ENCODE measurements around the gene RAD51B. TPM values are rescaled to one million over a fixed set of nuclear protein-coding genes. Genes with fewer than 3 reads are reported as not detected.
A peak's percentile ranks its signal among the peaks of the same experiment; 100 is the strongest.

The RAD51B gene
- total RNA-seq, 1 experiment from 2014 or later, result 20.0 TPM

DNA sequence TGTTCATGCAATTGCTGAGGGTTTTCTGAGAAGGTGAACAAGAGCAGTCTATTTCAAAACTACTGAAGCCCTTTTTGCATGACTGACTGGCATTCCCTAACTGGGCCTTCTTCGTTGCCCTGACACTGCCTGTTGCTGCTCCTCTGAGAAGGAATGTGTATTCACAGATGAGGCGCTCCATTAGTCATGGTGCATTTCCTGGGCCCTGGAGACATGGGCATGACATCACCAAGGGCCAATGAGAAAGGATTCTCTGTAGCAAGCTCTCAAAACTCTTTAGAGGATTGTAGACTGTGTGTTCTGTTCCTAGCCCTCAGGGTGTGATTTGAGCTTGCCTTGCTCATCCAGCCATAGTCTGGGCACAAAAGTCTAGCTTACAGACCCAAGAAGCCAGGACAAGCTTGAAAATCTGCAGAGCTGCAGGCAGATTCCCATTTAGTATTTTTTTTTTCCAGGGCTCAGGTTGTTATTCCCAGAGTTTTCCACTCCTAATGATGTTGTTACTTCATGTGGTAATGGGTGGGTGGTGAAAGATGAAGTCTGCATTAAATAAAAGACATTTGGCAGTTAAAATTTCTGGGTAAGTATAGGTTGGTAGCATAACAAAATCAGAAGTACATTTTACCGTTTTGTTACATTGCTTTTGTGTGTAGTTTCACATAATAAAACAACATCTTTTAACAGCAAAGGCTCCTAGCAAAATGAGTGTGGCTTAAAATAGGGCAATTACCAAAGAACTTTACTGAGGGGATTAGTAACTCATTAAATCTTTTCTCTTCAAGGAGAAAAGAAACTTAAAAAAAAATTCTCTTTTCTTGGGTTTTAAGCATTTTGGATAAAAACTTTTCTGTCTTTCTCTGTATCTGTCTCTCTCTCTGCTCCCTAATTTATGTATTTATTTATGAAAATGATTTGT is 318.4 kb downstream of the RAD51B start (continued):
- TF ChIP-seq, protein P1, sequence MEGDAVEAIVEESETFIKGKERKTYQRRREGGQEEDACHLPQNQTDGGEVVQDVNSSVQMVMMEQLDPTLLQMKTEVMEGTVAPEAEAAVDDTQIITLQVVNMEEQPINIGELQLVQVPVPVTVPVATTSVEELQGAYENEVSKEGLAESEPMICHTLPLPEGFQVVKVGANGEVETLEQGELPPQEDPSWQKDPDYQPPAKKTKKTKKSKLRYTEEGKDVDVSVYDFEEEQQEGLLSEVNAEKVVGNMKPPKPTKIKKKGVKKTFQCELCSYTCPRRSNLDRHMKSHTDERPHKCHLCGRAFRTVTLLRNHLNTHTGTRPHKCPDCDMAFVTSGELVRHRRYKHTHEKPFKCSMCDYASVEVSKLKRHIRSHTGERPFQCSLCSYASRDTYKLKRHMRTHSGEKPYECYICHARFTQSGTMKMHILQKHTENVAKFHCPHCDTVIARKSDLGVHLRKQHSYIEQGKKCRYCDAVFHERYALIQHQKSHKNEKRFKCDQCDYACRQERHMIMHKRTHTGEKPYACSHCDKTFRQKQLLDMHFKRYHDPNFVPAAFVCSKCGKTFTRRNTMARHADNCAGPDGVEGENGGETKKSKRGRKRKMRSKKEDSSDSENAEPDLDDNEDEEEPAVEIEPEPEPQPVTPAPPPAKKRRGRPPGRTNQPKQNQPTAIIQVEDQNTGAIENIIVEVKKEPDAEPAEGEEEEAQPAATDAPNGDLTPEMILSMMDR (IDR thresholded peaks at IDR 0.05 in 2 of 3, conservative IDR thresholded peaks at IDR 0.05 in 1 of 3; ENCODE audit: borderline replicate concordance in 1 of 3, insufficient read depth in 1 of 3, low read depth in 2 of 3, low read length in 2 of 3), result no peak
- no peak for TF ChIP-seq EGR1 (IDR thresholded peaks at IDR 0.05; ENCODE audit: low read depth)
- peak; percentile 87 for TF ChIP-seq CBX3 (IDR thresholded peaks at IDR 0.05; ENCODE audit: low read depth)

DNA sequence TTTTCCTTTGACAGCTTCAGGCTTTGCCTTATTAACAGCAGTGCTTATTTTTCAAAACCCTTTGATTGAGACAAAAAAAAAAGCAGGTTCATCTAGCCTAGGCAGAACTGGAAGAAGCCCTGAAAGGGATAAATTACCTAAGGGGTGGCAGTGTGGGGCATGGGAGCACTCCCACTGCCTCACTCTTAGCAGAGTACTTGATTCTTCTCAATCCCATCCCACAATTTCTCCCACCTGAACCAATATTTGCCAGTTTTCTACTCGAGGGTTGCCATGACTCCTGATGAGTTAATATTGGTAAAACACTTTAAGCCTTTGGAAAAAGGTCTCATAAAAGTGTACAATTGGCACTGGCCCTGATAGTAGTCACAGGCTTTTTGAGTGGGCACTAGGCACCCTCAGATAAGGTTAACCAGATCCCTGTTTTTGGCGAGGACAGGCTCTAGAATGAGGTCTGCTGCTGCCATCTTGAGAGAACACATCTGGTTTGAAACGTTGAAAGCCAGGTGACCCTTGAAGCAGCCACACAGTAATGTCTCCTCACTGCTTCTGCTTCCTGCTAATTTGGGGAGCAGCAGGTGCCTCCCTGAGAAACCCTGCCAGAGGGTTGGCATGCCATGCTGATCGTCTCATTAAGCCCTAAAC is 320.0 kb downstream of the RAD51B start:
- DNase-seq (ENCODE audit: low read depth, low spot score), result no peak
- ChIA-PET RAD21 (ENCODE audit: low non-redundant PET in 1 of 2, low total read pairs in 2 of 2, uncharacterized antibody in 2 of 2, unreplicated experiment in 2 of 2) (interaction anchor here in 1 of 2 experiments (1.4 kb wide), 1 partner anchor 50 kb away, joined by 4 read pairs; no protein-coding TSS in a partner anchor), POLR2A (no interaction called here), CTCF (no interaction called here)
- BruUV-seq (replicated peaks), result TSS peak; percentile 87
- H3K27ac ChIP-seq (ENCODE audit: low read depth, low read length), result peak overlapping the region; percentile 99
- H3K36me3 ChIP-seq (ENCODE audit: control insufficient read depth in 1 of 2, insufficient read depth in 2 of 2, low read length in 2 of 2), result no peaks in the 10 kb centered on the region
- no peak overlapping the region for H2AFZ ChIP-seq (ENCODE audit: low read depth, low read length, poor library complexity, severe bottlenecking)
- H3K27me3 ChIP-seq (ENCODE audit: insufficient read depth, low read length), result no peaks in the 10 kb centered on the region
- H3K9ac ChIP-seq (ENCODE audit: low read length), result peak overlapping the region; percentile 48
- no peak for TF ChIP-seq ZNF274 (IDR thresholded peaks at IDR 0.05; ENCODE audit: low read depth, low read length)
- TF ChIP-seq EZH2phosphoT487 (IDR thresholded peaks at IDR 0.05; ENCODE audit: borderline replicate concordance), result no peak
- TF ChIP-seq EGR1 (IDR thresholded peaks at IDR 0.05; ENCODE audit: low read depth), result no peak
- no peak for TF ChIP-seq SIN3A (IDR thresholded peaks at IDR 0.05; ENCODE audit: low read depth)
- TF ChIP-seq FOSL1 (IDR thresholded peaks at IDR 0.05; ENCODE audit: low read depth), result no peak
- TF ChIP-seq ELF1 (IDR thresholded peaks at IDR 0.05; ENCODE audit: borderline replicate concordance, low read depth), result no peak
- no peak; the same call in 1 of the 2 replicates for TF ChIP-seq RAD21 (IDR thresholded peaks at IDR 0.05; ENCODE audit: low read depth)
- TF ChIP-seq JUND (IDR thresholded peaks at IDR 0.05), result no peak
- TF ChIP-seq, protein P1 (IDR thresholded peaks at IDR 0.05 in 2 of 3, conservative IDR thresholded peaks at IDR 0.05 in 1 of 3; ENCODE audit: borderline replicate concordance in 1 of 3, insufficient read depth in 1 of 3, low read depth in 2 of 3, low read length in 2 of 3), result no peak
- TF ChIP-seq SP1 (IDR thresholded peaks at IDR 0.05; ENCODE audit: low read depth), result no peak
- TF ChIP-seq, protein P2, sequence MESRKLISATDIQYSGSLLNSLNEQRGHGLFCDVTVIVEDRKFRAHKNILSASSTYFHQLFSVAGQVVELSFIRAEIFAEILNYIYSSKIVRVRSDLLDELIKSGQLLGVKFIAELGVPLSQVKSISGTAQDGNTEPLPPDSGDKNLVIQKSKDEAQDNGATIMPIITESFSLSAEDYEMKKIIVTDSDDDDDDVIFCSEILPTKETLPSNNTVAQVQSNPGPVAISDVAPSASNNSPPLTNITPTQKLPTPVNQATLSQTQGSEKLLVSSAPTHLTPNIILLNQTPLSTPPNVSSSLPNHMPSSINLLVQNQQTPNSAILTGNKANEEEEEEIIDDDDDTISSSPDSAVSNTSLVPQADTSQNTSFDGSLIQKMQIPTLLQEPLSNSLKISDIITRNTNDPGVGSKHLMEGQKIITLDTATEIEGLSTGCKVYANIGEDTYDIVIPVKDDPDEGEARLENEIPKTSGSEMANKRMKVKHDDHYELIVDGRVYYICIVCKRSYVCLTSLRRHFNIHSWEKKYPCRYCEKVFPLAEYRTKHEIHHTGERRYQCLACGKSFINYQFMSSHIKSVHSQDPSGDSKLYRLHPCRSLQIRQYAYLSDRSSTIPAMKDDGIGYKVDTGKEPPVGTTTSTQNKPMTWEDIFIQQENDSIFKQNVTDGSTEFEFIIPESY (IDR thresholded peaks at IDR 0.05; ENCODE audit: extremely low read depth, insufficient replicate concordance, low read length), result no peak
- TF ChIP-seq, protein P3, sequence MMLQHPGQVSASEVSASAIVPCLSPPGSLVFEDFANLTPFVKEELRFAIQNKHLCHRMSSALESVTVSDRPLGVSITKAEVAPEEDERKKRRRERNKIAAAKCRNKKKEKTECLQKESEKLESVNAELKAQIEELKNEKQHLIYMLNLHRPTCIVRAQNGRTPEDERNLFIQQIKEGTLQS (IDR thresholded peaks at IDR 0.05), result no peak
- TF ChIP-seq EZH2 (IDR thresholded peaks at IDR 0.05), result no peak
- TF ChIP-seq TCF7L2 (IDR thresholded peaks at IDR 0.05; ENCODE audit: borderline replicate concordance, extremely low read depth, insufficient read depth, insufficient read length), result no peak
- 0 out of 4 replicates have a peak overlapping the region, but pooled peaks of 1 of the 2 experiments have one; percentile 6 for H3K4me3 ChIP-seq (replicated peaks in 1 of 2; ENCODE audit: low read depth in 1 of 2, low read length in 2 of 2)
- H4K20me1 ChIP-seq (ENCODE audit: insufficient read depth), result no peaks in the 10 kb centered on the region
- H3K4me2 ChIP-seq (ENCODE audit: low read length), result peak overlapping the region; percentile 55
- intact Hi-C loops (cut with micrococcal nuclease), result loop anchor here (5.0 kb wide), 2 partner anchors 108 to 653 kb away; partner anchors contain the start of gene ZFP36L1
- no peaks in the 10 kb centered on the region for H3K9me2 ChIP-seq (ENCODE audit: insufficient read depth)
- no peaks in the 10 kb centered on the region for H3K79me2 ChIP-seq (ENCODE audit: insufficient read depth, low read length)
- ATAC-seq, result peak; percentile 22
- peaks cover 77 to 79% of the 10 kb centered on the region in 2 experiments for H3K4me1 ChIP-seq (ENCODE audit: control insufficient read depth in 1 of 2, insufficient read depth in 2 of 2, low read length in 2 of 2)
- H3K9me3 ChIP-seq (ENCODE audit: control insufficient read depth in 1 of 2, insufficient read depth in 1 of 2, low read depth in 1 of 2, low read length in 2 of 2), result no peaks in the 10 kb centered on the region

All from HCT116 (cell line).